ENCODE measurements around the gene KAT5. TPM values are rescaled to one million over a fixed set of nuclear protein-coding genes. Genes with fewer than 3 reads are reported as not detected.
"Not testable (repeated sequence)": the region's sequence is repeated elsewhere in the genome, so short reads cannot be mapped to it uniquely, and the experiment has no call there.

Gene KAT5
- total and polyA plus RNA-seq, 8 donors = 13.3 to 99.1 (median 56.1) TPM

- Histone ChIP-seq H3K27ac (no peak overlapping the region), H3K4me3 (no peak overlapping the region), H3K4me1 (no peaks in the 10 kb centered on the region), H3K36me3 (no peaks in the 10 kb centered on the region), H3K9me3 (no peaks in the 10 kb centered on the region), H3K27me3 (no peaks in the 10 kb centered on the region)
- no peak for TF ChIP-seq CTCF (IDR thresholded peaks at IDR 0.05)
- no peak for TF ChIP-seq POLR2AphosphoS5 (IDR thresholded peaks at IDR 0.05)
- no peak for TF ChIP-seq POLR2A (IDR thresholded peaks at IDR 0.05)
- TF ChIP-seq EP300 (IDR thresholded peaks at IDR 0.05) = no peak
- intact Hi-C loops (cut with DNase I; ENCODE audit: low total_unique reads) = no loop called here
- DNase-seq = no peak
- WGBS, 5 donors = 89 to 95% (median 92%) methylated on average over 8 to 15 of the region's 15 CpGs
Measured at GRCh38 chr11:65727865-65728264, 15.8 kb downstream of the KAT5 start.

DNA sequence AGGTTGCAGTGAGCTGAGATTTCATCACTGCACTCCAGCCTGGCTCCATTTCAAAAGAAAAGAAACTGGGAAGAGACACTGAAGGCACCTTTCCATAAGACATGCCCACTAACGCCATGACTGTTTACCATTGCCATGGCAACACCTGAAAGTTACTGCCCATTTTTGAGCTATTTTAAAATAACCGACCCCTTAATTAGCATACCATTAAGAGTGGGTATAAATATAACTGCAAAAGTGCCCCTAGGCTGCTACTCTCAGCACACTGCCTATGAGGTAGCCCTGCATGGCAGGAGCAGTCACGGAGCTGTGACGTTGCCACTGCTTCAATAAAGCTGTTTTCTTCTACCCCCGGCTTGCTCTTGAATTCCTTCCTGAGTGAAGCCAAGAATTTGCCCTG lies 18.4 kb downstream of the KAT5 start:
- Histone ChIP-seq H3K4me3 (no peak overlapping the region), H3K9me3 (no peaks in the 10 kb centered on the region), H3K27ac (no peak overlapping the region), H3K4me1 (no peaks in the 10 kb centered on the region), H3K36me3 (no peaks in the 10 kb centered on the region), H3K27me3 (no peaks in the 10 kb centered on the region)
- no peak for TF ChIP-seq POLR2A (IDR thresholded peaks at IDR 0.05)
- no peak for TF ChIP-seq POLR2AphosphoS5 (IDR thresholded peaks at IDR 0.05)
- no peak for TF ChIP-seq CTCF (IDR thresholded peaks at IDR 0.05)
- TF ChIP-seq EP300 (IDR thresholded peaks at IDR 0.05) = no peak
- intact Hi-C loops (cut with DNase I; ENCODE audit: low total_unique reads) = no loop called here
- 42 to 76% (median 58%) methylated on average over 5 of the region's 5 CpGs for WGBS, 5 donors
- no peak for DNase-seq

DNA sequence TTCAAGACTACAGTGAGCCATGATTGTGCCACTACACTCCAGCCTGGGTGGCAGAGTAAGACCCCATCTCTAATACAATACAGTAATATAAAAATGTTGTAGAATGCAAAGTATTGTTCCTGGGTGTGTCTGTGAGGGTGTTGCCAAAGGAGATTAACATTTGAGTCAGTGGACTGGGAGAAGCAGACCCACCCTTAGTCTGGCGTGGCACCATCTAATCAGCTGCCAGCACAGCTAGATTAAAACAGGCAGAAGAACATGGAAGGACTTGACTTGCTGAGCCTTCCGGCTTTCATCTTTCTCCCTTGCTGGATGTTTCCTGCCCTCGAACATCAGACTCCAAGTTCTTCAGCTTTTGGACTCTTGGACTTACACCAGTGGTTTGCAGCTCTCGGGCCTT lies 23.1 kb downstream of the KAT5 start:
- H3K4me3 ChIP-seq; H3K27me3 ChIP-seq; H3K4me1 ChIP-seq; H3K9me3 ChIP-seq; H3K36me3 ChIP-seq; DNase-seq; intact Hi-C loops (cut with DNase I; ENCODE audit: low total_unique reads); H3K27ac ChIP-seq: not testable (repeated sequence)
- WGBS, 5 donors = 62 to 76% (median 66%) methylated on average over 4 of the region's 4 CpGs

DNA sequence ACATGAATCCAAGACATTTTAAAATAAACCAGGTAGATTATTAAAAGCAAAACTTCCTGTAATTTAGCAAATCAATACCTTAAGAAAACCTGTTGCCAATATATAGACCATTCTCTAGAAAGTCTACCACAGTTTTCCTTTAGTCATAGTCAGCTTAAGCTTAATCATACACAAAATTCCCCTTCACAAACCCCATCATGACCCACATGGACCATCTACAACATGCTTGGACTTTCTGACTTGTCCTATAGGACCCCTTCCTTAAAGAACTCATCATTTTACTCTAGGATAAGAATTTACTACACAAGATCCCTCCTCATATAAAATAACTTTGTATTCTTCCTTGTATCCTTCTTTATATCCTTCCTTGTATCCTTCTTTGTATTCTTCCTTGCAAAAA lies 24.8 kb downstream of the KAT5 start:
- H3K36me3 ChIP-seq = no peaks in the 10 kb centered on the region
- no peak overlapping the region for H3K27ac ChIP-seq
- no peaks in the 10 kb centered on the region for H3K9me3 ChIP-seq
- H3K4me1 ChIP-seq = no peaks in the 10 kb centered on the region
- peaks cover 0 to 12% (median 0%) of the 10 kb centered on the region in 3 donors for H3K27me3 ChIP-seq
- no peak for DNase-seq
- intact Hi-C loops (cut with DNase I; ENCODE audit: low total_unique reads) = no loop called here
- H3K4me3 ChIP-seq = no peak overlapping the region
- TF ChIP-seq POLR2A (IDR thresholded peaks at IDR 0.05) (no peak), EP300 (IDR thresholded peaks at IDR 0.05) (no peak), CTCF (IDR thresholded peaks at IDR 0.05) (no peak), POLR2AphosphoS5 (IDR thresholded peaks at IDR 0.05) (no peak)

GRCh38 chr11:65739022-65739421 lies 27.0 kb downstream of the KAT5 start:
- no peak for TF ChIP-seq CTCF (IDR thresholded peaks at IDR 0.05)
- no peak for TF ChIP-seq POLR2AphosphoS5 (IDR thresholded peaks at IDR 0.05)
- TF ChIP-seq POLR2A (IDR thresholded peaks at IDR 0.05) = no peak
- TF ChIP-seq EP300 (IDR thresholded peaks at IDR 0.05) = no peak
- Histone ChIP-seq H3K9me3 (no peaks in the 10 kb centered on the region), H3K4me3 (no peak overlapping the region), H3K36me3 (no peaks in the 10 kb centered on the region), H3K4me1 (no peaks in the 10 kb centered on the region), H3K27me3 (peaks cover 0 to 15% (median 0%) of the 10 kb centered on the region in 3 donors), H3K27ac (no peak overlapping the region)
- WGBS, 5 donors = 79 to 94% (median 85%) methylated on average over 2 of the region's 2 CpGs
- no peak for DNase-seq
- intact Hi-C loops (cut with DNase I; ENCODE audit: low total_unique reads) = no loop called here
